Stimulated activated CD8-positive, alpha-beta memory T cell treated with anti-CD3 and anti-CD28 coated beads, Interleukin-12 subunit alpha, Interleukin-12 subunit beta, amount 100 ng/mL, for 1 hour (primary cell): ENCODE data around the gene MXRA5.
"Not testable (repeated sequence)": the region's sequence is repeated elsewhere in the genome, so short reads cannot be mapped to it uniquely, and the experiment has no call there.

Experiments
- DNase-seq: peaks from one replicate; pipeline ENCODE4 v3.0.0-alpha.2; 2020; ENCODE audit warnings: low read depth

Gene MXRA5

DNA sequence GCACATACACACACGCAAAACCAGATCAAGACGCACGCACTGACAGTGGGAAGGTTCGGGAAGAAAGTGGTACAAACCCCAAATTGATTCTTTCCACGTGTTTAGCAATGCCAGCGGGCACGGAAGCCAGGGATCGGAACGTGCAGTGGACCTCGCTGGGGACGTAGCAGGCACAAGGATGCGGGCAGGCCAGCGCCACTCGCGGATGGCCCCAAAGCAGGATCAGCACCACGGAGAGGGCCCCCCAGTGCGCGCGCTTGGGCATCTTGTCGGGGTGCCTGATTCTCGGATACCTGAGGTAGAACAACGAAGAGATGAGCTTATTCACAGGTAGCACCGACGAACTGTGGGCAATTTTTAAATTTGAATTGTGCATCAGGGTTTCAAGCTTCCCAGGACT is 2.9 kb downstream of the MXRA5 start:
- not testable (repeated sequence) for DNase-seq

DNA sequence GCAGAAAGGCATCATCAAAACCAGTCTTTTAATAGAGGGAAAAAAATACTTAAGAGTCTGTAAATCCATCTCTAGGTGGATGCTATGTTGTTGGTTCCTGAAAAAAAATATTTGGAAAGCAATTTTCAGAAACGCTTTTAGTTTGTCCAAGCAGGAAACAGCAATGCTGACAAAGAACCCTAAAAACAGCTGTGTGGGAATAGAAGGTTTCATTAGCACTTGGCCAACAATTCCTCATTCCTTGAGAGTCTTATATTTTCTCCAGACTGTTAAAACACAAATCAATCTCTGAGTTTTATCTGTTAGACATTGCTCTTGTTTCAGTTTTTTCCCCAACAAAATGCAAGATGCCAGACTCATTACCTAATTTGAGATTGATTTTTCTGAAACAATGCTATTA is 6.4 kb downstream of the MXRA5 start:
- DNase-seq, result no peak

DNA sequence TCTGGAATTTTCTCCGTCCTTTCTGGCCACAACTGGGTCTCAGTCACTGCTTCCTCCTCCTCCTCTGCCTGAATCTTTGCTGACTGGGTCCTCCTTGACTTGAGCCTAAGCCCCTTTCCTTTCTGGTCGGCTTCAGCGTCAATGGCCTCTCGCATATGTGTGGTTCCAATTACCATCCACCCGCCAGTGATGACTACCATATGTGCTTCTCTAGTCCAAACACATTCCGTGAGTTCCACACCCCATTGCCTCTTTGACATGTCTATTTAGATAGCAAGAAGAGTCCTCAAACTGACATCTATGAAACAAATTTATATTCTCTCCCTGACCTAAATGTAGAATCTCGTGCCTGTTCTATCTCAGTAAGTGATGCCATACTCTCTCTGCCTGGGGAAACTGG is 19.8 kb downstream of the MXRA5 start:
- no peak for DNase-seq

DNA sequence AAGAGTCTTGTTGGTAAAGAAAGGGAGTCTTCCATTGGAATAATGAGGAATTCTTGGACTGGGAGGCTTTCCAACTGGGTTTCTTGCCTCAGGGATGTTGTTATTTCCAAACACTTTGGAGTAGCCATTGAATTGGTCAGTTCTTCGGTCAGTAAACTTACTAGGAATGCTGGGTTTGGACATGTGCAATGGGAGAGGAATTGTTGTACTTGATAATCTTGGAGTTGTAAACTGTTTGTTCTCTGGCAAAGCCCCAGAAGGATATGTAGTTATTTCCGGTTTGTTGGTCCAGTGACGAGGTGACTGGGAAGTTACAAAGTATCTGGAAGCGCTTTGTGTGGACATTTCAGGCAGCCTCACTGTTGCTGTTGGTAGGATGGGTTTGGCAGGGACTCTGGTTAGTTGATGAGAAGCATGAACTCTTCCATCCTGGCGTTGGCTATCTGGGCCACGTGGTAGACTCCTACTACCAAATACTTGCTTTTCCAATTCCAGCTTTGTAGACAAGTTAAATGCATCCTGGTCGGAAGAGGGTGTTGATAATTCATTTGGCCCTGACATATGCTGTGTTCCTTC is 25.9 kb downstream of the MXRA5 start:
- DNase-seq, result no peak

DNA sequence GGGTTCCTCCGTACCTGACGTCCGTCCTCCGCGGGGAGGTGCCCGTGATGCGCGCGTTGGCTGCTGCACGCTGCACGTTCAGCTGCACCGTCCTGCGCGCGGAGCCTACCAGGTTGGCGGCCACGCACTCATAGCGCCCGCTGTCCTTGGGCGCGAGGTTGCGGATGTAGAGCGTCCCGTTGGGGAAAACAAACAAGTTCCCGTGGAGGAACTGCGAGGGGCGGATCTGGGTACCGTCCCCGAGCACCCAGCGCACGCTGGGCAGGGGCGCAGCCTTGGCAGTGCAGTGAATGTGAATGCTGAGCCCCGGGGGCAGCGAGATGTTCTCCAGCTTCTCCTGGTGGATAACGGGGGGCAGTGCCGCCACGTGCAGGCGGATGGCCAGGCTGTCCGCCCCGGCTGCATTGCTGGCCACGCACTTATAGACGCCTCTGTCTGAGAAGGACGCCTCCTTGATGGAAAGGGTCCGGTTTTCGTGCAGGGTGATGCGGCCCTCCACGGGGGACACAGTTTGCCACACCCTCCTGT is 29.2 kb downstream of the MXRA5 start:
- no peak for DNase-seq

DNA sequence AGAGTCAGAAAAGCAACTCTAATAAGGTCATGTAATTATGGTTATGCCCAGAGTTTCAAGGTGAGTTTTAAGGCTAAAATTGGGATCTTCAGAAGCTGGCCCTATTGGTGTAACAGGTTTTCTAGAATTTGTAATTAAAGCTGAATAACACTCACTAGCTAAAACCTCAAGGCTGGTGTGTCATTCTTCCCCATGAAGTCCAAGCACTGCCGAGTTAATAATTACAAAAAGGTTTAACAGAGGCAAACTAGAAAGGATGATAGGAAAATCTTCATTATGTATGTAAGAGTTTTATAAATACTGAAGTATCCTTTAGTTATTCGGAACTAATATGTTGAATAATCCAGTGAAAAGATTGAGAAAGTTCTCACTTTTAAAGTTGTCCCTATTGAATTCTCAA is 34.3 kb downstream of the MXRA5 start:
- no peak for DNase-seq

DNA sequence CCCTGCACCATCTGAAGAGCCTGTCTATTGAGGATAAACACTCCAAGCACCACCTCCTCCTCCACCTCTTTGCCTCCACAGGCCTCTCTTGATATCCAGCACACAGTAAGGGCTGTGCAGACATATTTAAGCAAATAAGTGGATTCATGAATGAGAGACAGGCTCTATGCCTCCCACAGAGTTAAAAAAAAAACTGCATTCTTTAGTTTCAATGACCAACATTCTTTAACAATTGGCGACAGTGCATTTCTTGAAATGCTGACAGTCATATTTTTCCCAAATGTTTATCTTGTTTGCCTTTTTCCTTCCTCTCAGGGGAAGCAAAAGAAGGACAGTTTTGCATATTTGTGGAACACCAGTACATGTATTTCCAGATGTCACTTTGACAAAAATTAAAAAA is 38.6 kb downstream of the MXRA5 start:
- no peak for DNase-seq

DNA sequence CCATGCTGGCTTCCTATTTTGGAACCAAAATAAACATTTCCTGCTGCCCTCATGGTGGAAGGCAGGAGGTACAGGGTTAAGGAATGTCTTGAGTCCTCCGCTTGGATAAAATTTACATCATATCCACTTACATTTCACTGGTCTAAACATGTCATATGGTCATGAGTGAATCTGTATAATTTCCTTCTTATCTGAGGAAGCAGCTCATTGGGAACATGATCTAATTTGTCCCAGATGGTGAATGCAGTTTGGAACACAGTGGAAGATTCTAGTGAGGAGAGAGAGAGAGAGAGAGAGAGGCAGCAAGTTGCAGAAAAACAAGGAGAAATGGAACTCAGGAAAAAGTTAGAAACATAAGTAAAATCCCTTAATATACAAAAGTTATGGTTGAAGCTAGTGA is 46.8 kb downstream of the MXRA5 start:
- no peak for DNase-seq

DNA sequence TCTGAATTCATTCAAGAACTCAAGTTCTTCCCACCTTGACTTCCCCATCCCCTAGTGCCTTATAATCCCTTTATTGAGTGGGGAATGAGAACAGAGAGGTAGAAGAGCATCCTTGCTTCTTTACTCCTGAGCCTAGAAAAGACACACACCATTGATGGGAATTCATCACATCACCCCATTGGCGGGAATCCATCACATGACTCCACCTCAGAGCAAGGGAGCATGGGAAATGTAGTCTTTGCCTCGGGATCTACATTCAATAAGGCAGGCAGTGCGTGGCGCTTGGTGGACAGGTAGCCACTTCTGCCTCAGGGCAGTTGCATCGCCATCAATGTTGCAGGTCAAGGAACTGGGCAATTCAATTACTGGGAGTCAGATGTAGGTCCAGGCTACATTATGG is 50.7 kb downstream of the MXRA5 start:
- no peak for DNase-seq

DNA sequence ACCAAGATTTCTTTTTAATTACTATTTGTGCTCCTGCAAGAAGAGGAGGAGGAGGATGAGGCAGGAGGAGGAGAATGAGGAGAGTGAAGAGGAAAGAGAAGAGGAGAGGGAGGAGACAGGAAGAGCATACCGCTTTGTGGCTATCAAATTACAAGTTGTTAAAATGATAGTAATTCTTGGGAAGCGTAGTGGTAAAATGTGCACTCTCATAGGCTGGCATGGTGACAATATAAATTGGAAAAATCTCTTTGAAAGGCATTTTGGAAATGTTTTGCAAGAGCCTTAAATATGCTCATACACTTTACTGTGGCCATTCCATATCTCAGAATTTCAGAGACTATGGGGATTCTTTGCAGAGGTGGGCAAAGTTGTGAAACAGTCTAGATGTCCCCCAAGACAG is 53.2 kb downstream of the MXRA5 start:
- DNase-seq, result no peak

DNA sequence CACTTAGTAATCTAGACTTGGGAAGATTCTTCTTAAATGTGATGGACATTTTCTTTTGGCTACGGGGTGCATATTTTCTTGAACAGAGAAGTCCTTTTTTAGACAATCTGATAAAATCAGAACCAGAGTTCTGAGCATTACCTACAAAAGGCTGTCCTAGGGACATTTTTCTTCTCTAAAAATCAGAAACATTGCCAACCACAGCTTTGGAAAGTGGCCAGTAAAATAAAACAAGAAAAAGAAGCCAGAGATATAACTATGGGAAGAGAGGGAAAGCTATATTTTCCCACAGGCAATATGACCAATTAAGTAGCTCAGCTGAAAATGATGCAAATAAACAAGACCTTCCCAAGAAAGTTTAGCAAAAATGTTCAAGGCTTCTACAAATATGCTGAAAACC is 55.9 kb downstream of the MXRA5 start:
- DNase-seq, result no peak

DNA sequence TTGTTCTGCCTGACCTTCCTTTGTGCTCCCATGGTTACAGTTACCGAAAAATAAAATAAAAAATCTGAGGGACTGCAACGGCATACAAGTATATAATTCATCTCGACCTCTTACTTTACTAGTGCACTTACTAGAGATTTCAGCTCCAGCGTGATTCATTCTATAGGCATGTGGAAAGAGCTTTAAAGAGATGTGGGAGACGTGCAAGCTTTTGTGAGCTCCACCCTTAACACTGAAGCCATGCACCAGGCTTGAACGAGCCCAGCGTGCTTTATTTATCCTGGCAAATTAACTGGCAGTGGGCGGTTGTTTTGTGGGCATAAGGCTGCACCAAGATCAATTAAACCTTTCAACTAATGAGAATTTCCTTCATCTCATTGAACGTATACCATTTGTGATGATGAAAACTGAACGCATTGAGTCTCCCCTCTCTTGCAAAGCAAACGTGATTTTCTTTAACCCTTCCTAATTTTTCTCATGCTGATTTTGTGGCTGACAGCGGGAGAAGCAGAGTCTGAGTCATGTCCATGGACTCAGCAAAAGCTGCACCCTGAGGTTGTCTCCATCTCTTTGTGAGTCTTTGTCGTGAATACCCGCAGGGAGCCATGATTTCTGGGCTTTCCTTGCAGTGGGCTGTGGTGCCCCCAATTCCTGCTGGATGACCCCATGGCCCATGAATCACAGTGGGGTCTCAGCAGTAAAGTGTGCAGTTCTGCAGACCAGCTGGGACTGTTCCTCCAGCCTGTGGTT is 60.1 kb downstream of the MXRA5 start:
- no peak for DNase-seq

DNA sequence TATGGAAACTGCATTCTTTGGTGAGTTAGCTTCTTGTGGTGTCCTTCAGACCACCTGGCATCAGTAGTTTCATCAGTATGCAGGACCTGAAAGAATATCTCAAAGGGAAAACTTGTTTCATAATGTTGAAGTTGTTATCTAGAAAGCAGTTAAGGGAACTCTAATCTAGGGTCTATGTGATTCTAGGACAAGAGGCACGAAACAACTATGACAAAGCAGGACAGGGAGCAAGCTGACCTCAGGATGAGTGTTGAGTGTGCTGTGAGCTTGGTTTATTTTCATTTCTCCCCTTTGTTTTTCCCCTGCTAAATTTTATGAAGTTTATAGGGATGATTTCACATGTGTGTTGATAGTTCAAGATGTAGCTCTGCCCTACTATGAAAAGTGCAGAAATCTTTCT is 65.7 kb downstream of the MXRA5 start:
- DNase-seq, result no peak

DNA sequence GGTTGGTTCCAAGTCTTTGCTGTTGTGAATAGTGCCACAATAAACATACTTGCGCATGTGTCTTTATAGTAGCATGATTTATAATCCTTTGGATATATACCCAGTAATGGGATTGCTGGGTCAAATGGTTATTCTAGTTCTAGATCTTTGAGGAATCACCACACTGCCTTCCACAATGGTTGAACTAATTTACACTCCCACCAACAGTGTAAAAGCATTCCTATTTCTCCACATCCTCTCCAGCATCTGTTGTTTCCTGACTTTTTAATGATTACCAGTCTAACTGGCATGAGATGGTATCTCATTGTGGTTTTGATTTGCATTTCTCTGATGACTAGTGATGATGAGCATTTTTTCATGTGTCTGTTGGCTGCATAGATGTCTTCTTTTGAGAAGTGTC is 72.8 kb downstream of the MXRA5 start:
- DNase-seq, result not testable (repeated sequence)

DNA sequence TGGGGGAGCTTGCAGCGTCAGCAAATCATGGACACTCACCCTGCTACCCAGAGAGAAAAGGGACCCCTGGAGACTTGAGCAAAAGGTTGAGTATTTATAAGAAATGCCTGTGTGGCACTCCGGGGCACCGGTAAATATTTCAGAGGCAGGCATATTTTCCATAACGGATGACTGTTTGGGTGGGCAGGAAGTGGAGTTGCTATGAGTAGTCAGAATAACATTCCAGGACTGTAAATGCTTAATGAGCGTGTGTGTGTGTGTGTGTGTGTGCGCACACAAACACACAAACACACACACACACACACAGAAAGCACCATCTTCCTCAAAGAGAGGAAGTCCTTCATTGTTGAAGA is 74.6 kb downstream of the MXRA5 start:
- DNase-seq, result no peak

DNA sequence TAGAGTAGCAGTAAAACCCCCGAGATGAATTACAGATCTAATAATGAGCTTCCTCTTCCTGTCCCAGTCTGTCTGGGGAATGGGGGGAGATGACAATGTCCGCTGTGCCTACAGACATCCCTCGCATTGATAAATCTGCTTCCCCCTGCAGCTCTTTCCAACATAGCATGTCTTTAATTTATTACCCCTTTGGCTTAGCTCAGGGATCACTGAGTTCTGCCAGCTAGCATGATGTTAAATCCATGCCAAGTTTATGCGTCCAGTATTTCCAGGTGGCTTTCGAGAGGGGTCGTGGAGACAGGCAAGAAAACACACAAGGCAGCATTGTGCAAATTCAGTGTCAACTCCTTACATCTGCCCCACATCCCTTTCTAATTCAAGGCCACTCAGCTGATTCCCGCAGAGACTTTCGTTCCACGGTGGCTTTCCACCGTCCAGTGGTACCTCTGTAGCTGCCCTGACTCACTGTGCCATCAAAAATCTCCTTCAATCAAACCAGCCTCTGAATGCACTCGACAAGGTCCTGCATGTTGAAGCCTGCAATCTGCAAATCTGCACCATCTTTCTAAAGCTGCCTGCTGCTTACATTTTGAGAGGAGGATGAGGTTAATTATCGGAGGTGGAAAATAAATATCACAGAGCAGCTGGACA is 75.1 kb downstream of the MXRA5 start:
- no peak for DNase-seq

DNA sequence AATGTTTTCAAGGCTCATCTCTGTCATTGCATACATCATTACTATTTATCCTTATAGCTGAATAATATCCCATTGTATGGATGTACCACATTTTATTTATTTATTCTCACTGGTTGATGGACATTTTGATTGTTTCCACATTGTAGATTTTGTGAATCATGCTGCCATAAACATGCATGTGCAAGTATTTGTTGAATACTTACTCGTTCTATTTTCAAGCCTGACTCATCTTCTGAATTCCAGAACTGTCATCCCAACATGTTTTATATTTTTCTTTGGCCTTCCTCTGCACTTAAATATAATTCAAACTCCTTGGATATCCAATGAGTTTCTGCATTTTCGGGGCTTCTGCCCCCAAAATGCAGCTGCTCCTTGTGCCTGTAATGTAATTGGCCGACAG is 77.6 kb downstream of the MXRA5 start:
- DNase-seq, result no peak

DNA sequence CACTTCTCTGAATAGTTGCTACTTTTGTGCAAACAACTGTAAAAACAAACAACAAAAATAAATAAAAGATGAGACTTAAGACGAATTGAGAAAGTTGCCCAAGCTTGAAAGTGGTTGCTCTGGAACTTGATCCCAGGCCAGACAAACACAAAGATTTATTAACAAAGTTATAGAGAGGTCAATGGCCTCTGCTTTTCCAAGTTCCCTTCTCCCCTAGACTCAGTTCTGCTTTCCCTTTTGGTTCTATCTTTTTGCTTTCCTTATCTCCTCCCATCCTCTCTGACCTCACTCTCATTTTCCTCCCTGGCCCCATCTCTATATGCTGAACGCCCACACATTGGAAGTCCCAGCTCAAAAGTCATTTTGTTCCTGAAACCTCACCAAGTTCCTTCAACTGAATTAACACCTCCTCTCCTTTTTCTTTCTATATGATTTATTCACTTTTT is 82.7 kb downstream of the MXRA5 start:
- no peak for DNase-seq

DNA sequence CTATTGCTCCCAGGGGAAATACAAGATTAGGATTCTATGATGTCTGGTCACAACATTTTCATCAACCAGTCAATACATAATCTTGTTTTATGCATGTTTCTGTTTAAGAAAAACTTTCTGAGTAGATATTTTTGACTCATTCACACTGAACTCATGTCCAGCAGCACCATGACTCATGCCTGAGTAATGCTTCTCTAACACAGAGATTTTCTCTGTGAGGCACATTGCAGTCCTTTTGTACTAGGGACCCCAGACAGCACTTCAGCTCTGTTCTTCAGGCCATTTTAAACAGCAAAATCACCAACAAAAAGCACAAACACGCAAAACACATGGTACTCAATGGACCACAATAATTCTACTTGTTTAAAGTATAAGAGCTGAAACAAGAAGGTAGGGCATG is 83.6 kb downstream of the MXRA5 start:
- no peak for DNase-seq
